ENCODE results near the gene NDFIP1.
A peak's percentile ranks its signal among the peaks of the same experiment; 100 is the strongest.

NDFIP1 gene

DNA sequence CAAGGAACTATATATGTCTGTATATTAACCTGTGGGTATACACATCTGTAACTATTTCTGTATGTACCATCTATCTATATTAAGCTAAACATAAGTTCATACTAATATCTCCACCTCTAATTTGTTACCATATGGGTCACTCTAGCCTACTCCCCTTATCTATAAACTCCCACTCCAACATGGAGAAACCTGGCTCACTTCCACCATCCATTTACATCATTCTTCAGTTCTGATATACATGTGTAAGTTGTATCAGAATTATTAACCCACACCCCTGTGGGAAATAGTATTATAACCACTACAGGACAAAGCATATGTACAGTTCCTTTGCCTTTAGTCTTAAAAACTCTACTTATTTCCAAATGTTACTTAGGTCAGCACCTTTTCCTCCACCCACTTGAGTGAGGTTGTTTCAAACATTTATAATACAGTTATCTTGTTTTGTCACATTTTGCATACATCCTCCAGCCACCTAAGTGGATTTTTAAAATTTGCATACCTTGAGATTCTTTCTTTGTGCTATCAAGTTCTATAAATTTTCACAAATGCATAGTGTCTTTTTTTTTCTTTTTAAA, 10.6 kb downstream of the NDFIP1 start:
- DNase-seq (ENCODE audit: low read depth): no peak

DNA sequence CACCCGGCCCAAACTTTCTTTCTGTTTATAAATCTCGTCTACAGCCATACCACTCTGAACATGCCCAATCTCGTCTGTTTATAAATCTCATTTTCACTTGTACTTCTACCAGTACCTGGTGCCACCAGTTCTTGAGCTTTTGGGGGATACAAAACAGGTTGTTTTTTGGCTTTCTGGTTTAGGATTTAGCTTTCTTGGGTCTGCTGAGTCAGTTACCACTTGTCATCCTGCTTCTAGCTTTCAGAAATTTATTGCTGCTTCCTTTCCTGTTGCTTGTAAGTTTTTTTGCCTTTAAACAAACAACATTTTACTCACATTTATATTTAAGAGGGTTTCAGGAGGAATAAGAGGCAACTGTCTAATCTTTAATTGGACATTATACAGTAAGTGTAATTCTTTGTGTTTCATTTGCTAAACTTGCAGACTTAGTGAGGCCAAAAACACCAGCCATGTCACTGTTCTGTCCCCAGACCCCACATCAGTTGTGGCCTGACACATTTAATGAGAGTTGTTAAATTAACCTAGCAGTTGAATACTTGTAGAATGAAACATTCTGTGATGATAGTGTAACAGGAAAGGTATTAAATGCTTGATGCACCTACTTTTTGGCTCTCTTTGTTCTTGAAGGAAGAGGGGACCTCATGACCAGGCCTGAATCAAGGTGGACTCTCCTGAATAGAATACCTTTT, 11.8 kb downstream of the NDFIP1 start:
- no peak for DNase-seq (ENCODE audit: low read depth)

DNA sequence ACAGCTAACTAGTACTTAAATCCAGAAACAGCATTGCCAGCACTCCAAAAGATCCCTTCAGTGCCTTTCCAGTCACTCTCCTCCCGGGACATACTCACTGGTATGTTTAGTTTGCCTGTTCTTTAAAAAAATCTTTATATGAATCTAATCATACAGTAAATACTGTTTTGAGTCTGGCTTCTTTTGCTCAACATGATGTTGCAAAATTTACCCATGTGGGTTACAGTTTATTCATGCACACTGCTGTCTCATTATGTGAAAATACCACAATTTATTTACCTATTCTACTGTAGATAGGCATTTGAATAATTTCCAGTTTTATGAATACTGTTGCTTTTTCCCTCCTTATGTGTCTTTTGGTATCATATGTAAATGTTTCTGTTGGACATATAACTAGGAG, 13.5 kb downstream of the NDFIP1 start:
- no peak for DNase-seq (ENCODE audit: low read depth)

DNA sequence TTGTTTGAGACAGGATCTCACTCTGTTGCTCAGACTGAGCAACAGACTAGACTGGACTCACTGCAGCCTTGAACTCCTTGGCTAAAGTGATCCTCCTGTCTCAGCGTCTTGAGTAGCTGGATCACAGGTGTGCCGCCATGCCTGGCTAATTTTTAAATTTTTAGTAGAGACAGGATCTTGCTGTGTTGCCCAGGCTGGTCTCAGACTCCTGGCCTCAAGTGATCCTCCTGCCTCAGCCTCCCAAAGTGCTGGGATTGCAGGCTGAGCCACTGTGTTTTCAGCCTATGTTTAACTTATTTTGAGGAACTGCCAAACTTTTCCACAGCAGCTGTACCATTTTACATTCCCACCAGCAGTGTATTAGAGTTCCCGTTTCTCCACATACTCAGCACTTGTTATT, 16.8 kb downstream of the NDFIP1 start:
- no peak for DNase-seq (ENCODE audit: low read depth)

DNA sequence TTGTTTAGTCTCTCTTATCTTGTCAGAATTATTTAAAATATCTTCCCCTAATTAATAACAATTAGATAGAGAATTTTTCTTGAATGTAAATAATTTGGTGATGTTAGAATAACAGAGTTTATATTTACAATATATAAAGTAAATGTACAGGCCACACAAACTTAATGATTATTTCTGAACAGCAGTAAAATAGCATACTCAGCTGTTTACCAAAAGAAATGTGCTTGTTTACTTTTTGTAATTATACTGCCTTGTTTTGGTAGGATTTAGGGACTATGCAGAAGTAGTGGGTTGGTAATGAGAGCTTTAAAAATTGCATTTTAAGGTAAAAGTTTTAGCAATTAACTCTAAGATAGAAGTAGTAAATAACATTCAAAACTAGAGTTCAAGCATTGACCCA, 17.4 kb downstream of the NDFIP1 start:
- DNase-seq (ENCODE audit: low read depth): no peak

DNA sequence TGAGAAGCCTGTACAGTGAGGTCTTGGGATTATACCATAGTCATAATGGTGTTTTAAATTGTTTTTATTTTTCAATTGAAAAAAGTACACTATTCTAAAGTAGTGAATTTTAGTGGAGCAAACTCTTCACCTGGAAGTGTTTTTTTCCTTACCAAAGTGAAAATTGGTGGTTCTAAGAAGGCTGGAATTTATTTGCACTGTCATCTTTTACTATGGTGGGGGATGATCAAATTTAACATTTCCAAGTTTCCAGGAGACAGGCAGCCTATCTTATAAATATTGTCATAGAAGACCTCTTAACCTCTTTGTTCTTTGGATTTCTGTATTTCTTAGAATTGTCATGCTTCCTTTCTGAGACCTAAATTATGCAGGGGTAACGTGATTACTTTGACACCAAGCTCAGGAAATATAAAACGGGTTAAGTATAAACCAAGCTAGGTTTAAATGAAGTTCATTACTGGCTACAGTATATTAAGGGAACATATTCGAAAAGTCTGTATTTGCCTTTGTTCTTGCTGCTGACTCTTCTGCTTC, 20.2 kb downstream of the NDFIP1 start:
- no peak for DNase-seq (ENCODE audit: low read depth)

DNA sequence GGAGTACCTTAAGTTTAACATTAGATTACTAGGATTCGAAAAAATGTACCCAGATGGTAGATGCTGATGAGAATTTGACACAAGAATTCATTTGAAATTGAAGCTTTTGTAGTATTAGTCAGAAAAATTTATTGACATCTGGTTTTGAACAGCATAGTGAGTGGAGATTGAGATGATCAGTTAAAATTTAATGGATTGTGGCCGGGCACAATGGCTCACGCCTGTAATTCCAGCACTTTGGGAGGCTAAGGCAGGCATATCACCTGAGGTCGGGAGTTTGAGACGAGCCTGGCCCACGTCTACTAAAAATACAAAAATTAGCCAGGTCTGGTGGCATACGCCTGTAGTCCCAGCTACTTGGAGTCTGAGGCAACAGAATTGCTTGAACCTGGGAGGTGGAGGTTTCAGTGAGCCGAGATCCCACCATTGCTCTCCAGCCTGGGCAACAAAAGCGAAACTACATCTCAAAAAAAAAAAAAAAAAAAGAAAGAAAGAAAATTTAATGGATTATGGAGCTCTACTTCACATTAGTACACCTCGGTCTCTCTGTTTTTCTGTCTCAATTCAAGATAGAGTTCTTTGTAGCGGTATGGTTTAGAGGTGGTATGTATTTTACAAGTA, 21.0 kb downstream of the NDFIP1 start:
- no peak for DNase-seq (ENCODE audit: low read depth)

DNA sequence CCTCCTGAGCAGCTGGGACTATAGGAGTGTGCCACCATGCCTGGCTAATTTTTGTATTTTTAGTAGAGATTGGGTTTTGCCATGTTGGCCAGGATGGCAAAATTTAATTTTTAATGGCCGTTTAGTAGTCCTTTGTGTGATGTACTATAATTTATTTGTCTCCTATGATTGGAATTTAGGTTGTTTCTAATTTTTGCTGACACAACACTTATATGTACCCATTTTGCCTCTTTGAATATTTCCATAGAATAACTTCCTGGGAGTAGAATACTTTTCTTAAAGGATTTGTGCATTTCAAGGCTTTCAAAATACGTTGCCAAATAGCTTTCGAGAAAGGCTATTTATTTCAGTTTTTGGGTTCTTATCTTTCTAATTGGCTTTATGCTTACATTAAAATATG, 22.8 kb downstream of the NDFIP1 start:
- no peak for DNase-seq (ENCODE audit: low read depth)

DNA sequence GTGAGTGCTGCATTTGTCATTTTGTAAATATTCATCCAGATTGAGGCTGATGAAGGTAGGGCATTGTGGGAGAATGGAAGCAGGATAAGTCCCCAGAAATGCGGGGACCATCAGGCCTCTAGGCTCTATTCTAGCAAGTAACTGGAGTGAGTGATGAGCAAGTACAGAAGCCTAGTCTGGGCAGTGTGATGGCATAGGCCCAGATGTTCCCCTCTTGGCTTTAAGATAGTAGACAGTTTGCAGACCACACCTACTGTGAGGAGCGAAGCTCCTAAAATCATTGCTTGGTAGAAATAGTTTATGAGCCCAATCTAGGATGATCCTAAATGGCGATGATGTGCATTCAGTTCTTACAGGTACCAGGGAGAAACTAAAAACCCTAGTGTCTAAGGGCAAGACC, 24.3 kb downstream of the NDFIP1 start:
- DNase-seq (ENCODE audit: low read depth): no peak

DNA sequence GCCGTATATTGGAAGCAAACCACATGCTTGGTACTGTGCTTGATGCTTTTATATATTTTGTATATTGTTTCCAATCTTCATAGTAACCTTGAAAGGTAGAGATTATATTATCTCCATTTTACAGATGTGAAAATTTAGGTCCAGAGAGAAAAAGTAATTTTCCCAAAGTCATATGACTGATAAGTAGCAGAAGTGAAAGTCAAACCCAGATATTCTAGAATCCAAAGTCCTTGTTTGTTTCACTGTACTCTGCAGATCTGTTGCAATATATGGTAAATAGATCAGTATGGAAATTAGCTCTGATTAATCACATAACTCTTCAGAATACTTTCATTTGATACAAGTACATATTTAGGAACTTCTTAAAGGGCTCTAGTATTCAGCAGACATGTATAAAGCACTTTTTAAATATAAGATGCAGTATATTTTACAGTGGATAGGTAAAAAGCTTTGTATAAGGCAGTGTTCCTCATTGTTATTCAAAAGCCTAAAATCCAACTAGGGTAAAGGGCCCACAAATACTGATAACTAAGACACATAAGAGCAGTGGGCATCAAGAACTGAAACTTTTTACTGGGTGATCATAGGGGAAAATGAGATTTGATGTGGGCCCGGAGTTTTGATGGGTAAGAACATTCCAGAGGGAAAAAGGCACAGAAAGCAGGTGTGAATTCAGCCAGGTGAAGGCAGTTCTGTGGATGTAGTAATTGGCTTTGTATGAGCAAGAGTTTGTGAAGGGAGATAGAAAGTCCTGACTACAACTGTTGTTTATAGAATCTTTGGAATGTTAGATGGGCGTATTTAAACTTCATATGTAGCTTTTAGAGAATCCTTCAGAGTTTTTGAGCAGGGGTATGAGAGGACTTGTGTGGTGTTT, 25.0 kb downstream of the NDFIP1 start:
- no peak for DNase-seq (ENCODE audit: low read depth)

DNA sequence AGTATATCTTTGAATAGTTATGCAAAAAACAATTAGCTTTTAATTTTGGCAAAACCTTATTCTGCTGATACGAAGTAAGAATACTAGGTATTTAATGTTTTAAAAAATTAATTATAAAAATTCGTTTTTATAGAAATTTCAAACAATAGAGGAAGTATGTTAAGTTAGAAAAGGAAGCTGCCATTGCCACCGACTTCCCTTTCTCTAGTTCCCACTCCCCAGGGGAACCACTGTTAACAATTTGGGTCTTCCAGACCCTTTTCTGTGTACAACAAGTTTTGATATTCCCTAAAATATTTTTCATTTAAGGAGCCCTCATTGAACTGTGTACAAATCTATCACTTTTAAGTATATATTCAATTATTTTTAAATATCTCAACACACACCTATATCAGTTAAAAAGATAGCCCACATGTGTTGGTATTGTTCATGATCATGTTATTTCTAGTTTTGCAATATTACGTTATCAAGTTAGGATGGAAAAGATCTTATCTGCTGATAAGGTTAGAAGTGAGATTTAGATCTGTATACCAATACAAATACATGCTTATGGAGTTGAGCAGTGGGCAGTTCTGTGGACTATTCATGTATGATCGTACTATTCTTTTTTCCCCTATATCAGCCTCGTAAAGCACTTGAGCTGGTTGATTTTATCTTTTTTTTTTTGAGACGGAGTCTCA, 25.9 kb downstream of the NDFIP1 start:
- no peak for DNase-seq (ENCODE audit: low read depth)

DNA sequence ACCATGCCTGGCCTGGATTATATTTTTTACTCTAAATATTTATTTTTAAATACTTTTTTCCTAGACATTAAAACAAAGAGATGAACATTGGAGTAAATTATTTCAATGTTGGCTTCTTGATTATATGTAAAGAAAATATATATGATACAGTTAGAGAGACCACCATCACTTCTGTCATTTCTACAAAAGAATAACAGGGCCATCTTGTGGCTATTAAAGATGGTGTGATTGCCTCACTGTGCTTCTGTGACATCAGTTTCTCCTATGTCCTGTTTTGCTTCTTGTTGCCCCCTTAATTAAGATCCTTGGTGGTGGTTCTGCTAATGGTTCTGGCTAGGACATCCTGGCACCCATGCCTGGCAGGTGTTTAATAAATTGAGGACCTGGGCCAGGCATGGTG, 32.9 kb downstream of the NDFIP1 start:
- no peak for DNase-seq (ENCODE audit: low read depth)

DNA sequence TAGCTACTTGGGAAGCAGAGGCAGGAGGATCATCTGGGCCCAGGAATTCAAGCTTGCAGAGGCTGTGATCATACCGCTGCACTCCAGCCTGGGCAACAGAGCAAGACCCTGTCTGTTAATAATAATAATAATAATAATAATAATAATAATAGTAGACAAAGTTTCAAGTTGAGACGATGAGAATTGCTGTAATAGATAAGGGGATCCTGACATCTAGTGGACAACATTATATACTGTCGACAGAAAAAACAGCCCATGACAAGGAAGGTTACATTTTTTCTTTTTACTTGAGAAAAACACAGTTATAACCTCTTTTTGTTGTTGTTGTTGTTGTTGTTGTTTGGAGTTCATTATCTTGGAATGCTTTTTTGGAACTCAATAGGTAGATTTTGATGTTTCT, 35.3 kb downstream of the NDFIP1 start:
- peak; percentile 29 for DNase-seq (ENCODE audit: low read depth)

DNA sequence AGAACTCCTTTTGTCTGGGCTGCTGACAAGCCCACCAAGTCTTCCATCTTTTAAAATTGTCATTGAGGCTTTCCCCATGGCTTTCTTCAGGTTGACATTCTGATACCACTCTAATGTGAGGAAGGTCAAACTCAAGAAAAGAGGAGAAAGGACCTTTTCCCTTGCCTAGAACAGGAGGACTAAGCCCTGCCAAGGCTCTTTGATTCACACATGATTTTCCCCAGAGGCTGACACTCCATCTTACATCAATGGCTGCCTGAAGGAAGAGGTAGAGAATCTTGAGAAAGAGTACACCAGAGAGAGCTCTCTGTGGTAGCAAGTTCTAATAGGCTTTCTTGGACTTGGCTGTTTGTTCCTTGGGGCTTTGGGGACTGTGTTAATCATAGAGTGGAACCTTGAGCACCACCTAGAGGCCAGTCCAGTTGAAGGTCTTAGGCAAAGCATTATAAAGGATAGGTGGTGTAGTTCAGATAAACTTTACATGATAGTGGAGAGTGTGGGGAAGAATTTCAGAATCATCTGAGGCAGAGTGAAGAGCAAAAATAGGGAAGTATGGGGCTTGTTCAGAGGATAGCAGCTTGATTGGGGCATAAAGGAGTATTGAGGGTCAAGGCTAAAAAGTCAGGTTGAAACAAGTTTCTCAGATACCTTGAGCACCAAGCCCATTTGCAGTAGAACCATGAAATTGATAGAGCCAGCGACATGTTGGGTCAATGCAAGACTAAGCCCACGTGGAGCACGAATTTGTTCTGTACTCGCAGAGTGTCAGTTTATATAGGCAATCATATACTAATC, 36.7 kb downstream of the NDFIP1 start:
- peak; percentile 72 for DNase-seq (ENCODE audit: low read depth)

DNA sequence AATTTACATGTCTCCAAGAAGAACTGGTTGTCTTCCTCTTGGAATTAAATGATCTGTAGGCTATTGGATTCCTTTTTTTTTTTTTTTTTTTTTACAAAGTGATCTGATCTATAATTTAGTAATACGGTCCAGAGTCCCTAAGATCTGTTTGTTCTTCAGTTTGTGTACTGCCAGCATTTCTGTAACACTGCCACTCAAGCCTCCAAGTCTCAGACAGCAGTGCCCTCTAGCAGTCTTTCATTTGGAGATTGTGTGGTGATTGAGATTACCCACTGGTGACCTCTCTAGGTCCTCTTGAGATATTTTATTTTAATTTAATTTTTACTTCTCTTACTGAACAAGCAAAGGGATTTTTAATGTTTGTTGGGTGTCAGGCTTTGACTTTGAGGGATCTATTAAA, 40.8 kb downstream of the NDFIP1 start:
- no peak for DNase-seq (ENCODE audit: low read depth)

DNA sequence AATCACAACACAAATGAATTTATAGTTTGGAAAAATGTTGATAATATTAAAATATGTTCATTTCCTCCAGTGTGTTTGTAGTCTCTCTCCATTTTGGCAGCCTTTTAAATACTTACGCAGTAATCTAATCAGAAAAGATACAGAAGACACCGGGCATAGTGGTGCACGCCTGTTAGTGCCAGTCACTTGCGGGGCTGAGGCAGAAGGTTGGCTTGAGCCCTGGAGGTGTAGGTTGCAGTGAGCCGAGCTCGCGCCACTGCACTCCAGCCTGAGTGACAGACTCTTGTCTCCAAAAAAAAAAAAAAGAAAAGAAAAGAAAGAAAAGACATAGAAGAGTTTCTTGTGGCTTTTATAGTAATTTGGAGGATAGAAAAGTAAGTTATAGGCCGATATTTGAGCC, 41.9 kb downstream of the NDFIP1 start:
- no peak for DNase-seq (ENCODE audit: low read depth)

DNA sequence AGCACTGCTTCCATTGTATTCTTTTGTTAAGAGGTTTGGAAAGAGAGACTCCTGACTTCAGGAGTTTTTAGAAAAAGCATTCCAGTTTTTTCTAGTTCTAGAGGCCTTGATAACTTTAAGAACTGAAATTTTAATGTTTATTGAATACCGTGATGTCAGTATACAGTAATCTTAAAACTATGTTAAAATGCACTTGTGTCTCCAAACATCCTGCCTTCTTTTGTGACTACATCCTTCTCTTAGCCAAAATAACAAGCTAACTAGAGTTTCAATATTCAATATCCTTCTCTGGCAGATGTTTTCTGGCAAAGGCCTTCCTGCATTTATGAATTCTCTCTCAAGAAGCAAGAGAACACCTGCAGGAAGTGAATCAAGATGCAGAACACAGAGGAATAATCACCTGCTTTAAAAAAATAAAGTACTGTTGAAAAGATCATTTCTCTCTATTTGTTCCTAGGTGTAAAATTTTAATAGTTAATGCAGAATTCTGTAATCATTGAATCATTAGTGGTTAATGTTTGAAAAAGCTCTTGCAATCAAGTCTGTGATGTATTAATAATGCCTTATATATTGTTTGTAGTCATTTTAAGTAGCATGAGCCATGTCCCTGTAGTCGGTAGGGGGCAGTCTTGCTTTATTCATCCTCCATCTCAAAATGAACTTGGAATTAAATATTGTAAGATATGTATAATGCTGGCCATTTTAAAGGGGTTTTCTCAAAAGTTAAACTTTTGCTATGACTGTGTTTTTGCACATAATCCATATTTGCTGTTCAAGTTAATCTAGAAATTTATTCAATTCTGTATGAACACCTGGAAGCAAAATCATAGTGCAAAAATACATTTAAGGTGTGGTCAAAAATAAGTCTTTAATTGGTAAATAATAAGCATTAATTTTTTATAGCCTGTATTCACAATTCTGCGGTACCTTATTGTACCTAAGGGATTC, 43.1 kb downstream of the NDFIP1 start:
- DNase-seq (ENCODE audit: low read depth): peak; percentile 57

DNA sequence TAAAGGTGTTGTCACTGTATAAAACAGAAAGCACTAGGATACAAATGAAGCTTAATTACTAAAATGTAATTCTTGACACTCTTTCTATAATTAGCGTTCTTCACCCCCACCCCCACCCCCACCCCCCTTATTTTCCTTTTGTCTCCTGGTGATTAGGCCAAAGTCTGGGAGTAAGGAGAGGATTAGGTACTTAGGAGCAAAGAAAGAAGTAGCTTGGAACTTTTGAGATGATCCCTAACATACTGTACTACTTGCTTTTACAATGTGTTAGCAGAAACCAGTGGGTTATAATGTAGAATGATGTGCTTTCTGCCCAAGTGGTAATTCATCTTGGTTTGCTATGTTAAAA, 43.8 kb downstream of the NDFIP1 start:
- no peak for DNase-seq (ENCODE audit: low read depth)

DNA sequence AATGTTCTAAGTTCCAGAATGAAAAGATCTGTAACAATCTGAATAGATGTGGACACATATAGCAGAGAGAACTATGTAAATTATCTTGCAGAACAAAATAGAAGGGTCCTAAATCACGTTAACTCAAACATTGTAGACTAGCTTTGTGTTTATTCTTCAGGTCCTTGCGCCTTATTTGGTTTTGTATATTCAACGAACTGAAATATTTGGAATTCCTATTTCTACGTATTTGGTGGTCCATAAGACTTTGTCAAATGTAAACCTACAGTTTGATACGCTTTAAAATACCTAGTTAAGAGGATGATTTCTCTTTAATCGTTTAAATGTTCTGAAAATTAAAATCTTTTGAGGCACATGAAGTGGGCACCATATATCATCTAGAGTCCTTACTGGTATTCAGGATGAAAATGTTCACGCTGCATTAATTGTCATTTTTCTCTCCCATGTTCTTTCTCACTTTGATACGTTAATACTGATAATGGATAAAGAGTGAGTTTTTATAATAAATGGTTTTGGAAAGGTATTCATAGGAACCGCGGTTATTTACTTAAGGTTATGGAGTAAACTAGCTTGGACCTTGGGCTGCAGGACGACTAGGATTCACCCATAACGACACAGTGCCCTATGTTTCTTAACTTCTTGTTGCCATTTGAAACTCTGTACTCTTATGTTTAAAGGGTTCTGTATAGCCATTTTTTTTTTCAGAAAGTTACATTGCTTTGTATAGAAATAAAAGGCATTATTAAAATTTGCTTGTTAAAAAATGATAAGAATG, 45.3 kb downstream of the NDFIP1 start:
- DNase-seq (ENCODE audit: low read depth): no peak

Data from stromal cell of bone marrow (primary cell).